Hair follicular keratinocyte (primary cell): ENCODE data around the gene NEIL3. TPM values are rescaled to one million over a fixed set of nuclear protein-coding genes. Genes with fewer than 3 reads are reported as not detected.

ENCODE experiments used
- total RNA-seq: library from RNA; depleted of rRNA; stranded (reverse); fragments of >200 nt; gene quantifications from 2 replicates; pipeline ENCODE4 v1.2.3, GENCODE V29; 2015

The NEIL3 gene
- total RNA-seq, result 3.8 and 11.7 TPM in 2 replicates

GRCh38 chr4:177309522-177310371, at the start of gene NEIL3:
TSS of gene NEIL3 (plus strand) at chr4:177309874. CDS start at chr4:177309954, 80 bp downstream.

Other genes with a start within 250 kb of the NEIL3 start
- gene AGA, start 132.6 kb downstream of the NEIL3 start, total RNA-seq, result 11.5 and 15.5 TPM in 2 replicates